ENCODE data around the gene BMPR1B. TPM values are rescaled to one million over a fixed set of nuclear protein-coding genes. Genes with fewer than 3 reads are reported as not detected.

BMPR1B gene
- total RNA-seq, 1 experiment from 2014 or later = 0.62 TPM

DNA sequence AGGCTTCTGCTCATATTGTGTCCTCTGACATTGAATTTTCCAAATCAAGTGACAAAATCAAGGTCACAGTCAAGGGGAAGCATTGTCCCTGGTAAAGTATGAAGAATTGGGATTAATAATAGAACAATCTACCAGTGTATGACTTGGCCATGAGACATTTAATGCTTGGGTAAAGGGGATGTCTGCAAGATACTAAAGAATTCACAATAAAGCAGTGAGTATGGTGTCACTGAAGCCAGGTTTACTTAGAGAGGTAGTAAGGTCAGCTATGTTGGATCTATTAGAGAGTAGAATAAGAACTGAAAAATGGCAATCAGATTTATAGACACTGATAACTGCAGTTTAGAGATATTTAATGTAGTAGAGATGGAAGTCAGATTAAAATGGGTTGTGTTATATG lies 349.2 kb downstream of the BMPR1B start:
- Histone ChIP-seq H3K4me3 (ENCODE audit: low read depth in 2 of 2, low read length in 2 of 2) (no peak overlapping the region), H3K36me3 (ENCODE audit: control insufficient read depth, insufficient read depth, low read length) (no peaks in the 10 kb centered on the region; the same call in 1 of the 2 replicates), H3K9me3 (ENCODE audit: control insufficient read depth, insufficient read depth, low read depth, low read length) (no peaks in the 10 kb centered on the region), H3K27ac (ENCODE audit: low read length) (no peak overlapping the region), H3K27me3 (ENCODE audit: control insufficient read depth, insufficient read depth, low read length) (no peaks in the 10 kb centered on the region), H3K4me1 (ENCODE audit: control insufficient read depth, insufficient read depth, low read length) (no peaks in the 10 kb centered on the region)
- intact Hi-C loops (cut with micrococcal nuclease; ENCODE audit: unreplicated experiment) = no loop called here
- CTCF ChIA-PET = interaction anchor here (0.6 kb wide), 1 partner anchor 24 kb away, joined by 3 read pairs; no protein-coding TSS in a partner anchor
- no TSS peak for BruUV-seq (replicated peaks)
- in situ Hi-C loops (cut with HindIII; ENCODE audit: low pct_unique_long_range_greater_than_20kb, low sequenced_read_pairs) = no loop called here
- TF ChIP-seq TCF7L2 (IDR thresholded peaks at IDR 0.05; ENCODE audit: low read depth, low read length) = no peak
- TF ChIP-seq POLR2AphosphoS5 (IDR thresholded peaks at IDR 0.05; ENCODE audit: low read depth, low read length) = no peak
- no peak for TF ChIP-seq SIN3A (IDR thresholded peaks at IDR 0.05; ENCODE audit: borderline replicate concordance, insufficient read depth, low read depth, low read length)
- TF ChIP-seq, protein P1, sequence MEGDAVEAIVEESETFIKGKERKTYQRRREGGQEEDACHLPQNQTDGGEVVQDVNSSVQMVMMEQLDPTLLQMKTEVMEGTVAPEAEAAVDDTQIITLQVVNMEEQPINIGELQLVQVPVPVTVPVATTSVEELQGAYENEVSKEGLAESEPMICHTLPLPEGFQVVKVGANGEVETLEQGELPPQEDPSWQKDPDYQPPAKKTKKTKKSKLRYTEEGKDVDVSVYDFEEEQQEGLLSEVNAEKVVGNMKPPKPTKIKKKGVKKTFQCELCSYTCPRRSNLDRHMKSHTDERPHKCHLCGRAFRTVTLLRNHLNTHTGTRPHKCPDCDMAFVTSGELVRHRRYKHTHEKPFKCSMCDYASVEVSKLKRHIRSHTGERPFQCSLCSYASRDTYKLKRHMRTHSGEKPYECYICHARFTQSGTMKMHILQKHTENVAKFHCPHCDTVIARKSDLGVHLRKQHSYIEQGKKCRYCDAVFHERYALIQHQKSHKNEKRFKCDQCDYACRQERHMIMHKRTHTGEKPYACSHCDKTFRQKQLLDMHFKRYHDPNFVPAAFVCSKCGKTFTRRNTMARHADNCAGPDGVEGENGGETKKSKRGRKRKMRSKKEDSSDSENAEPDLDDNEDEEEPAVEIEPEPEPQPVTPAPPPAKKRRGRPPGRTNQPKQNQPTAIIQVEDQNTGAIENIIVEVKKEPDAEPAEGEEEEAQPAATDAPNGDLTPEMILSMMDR (IDR thresholded peaks at IDR 0.05) = no peak
- TF ChIP-seq, protein P2, sequence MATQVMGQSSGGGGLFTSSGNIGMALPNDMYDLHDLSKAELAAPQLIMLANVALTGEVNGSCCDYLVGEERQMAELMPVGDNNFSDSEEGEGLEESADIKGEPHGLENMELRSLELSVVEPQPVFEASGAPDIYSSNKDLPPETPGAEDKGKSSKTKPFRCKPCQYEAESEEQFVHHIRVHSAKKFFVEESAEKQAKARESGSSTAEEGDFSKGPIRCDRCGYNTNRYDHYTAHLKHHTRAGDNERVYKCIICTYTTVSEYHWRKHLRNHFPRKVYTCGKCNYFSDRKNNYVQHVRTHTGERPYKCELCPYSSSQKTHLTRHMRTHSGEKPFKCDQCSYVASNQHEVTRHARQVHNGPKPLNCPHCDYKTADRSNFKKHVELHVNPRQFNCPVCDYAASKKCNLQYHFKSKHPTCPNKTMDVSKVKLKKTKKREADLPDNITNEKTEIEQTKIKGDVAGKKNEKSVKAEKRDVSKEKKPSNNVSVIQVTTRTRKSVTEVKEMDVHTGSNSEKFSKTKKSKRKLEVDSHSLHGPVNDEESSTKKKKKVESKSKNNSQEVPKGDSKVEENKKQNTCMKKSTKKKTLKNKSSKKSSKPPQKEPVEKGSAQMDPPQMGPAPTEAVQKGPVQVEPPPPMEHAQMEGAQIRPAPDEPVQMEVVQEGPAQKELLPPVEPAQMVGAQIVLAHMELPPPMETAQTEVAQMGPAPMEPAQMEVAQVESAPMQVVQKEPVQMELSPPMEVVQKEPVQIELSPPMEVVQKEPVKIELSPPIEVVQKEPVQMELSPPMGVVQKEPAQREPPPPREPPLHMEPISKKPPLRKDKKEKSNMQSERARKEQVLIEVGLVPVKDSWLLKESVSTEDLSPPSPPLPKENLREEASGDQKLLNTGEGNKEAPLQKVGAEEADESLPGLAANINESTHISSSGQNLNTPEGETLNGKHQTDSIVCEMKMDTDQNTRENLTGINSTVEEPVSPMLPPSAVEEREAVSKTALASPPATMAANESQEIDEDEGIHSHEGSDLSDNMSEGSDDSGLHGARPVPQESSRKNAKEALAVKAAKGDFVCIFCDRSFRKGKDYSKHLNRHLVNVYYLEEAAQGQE (IDR thresholded peaks at IDR 0.05; ENCODE audit: insufficient read depth in 1 of 2, low read depth in 2 of 2, low read length in 1 of 2) = no peak
- DNase-seq (ENCODE audit: low read depth, low spot score) (no peak), ATAC-seq (no peak)
- POLR2A ChIA-PET = no interaction called here

DNA sequence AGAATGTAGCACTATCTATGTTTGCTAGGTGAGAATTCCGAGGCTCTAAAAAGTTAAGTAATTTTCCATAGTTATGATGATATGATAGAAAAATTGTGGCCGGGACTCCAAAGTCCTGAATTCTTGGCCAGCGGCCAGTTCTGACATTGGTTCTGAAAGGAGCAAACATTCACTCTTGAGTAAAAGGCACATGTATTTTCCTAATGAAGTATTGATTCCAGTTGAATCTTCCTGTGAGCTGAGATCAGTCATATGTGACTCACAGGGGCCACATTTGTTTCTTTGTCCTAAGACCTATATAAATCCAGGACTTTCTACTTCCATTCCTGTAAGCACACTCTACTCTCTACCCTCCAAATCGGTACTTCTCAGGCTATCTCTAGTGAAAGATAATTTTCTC lies 349.9 kb downstream of the BMPR1B start:
- ATAC-seq (no peak), DNase-seq (ENCODE audit: low read depth, low spot score) (no peak)
- intact Hi-C loops (cut with micrococcal nuclease; ENCODE audit: unreplicated experiment) (no loop called here), in situ Hi-C loops (cut with HindIII; ENCODE audit: low pct_unique_long_range_greater_than_20kb, low sequenced_read_pairs) (no loop called here)
- Histone ChIP-seq H3K9me3 (ENCODE audit: control insufficient read depth, insufficient read depth, low read depth, low read length) (no peaks in the 10 kb centered on the region), H3K4me1 (ENCODE audit: control insufficient read depth, insufficient read depth, low read length) (no peaks in the 10 kb centered on the region), H3K4me3 (ENCODE audit: low read depth in 2 of 2, low read length in 2 of 2) (no peak overlapping the region), H3K27me3 (ENCODE audit: control insufficient read depth, insufficient read depth, low read length) (no peaks in the 10 kb centered on the region), H3K36me3 (ENCODE audit: control insufficient read depth, insufficient read depth, low read length) (no peaks in the 10 kb centered on the region; the same call in 1 of the 2 replicates), H3K27ac (ENCODE audit: low read length) (no peak overlapping the region)
- ChIA-PET CTCF (interaction anchor here (0.6 kb wide), 1 partner anchor 24 kb away, joined by 3 read pairs; no protein-coding TSS in a partner anchor), POLR2A (no interaction called here)
- BruUV-seq (replicated peaks) = no TSS peak
- TF ChIP-seq SIN3A (IDR thresholded peaks at IDR 0.05; ENCODE audit: borderline replicate concordance, insufficient read depth, low read depth, low read length) (no peak), POLR2AphosphoS5 (IDR thresholded peaks at IDR 0.05; ENCODE audit: low read depth, low read length) (no peak), TCF7L2 (IDR thresholded peaks at IDR 0.05; ENCODE audit: low read depth, low read length) (no peak)
- TF ChIP-seq, protein P2 (IDR thresholded peaks at IDR 0.05; ENCODE audit: insufficient read depth in 1 of 2, low read depth in 2 of 2, low read length in 1 of 2) = no peak
- TF ChIP-seq, protein P1 (IDR thresholded peaks at IDR 0.05) = no peak
